Activated T-helper 1 cell treated with anti-CD3 and anti-CD28 coated beads, Interleukin-12 subunit alpha, Interleukin-12 subunit beta, Interleukin-2, Interleukin-4 antibody, amounts not matched to agents 30 ng/mL and 10 ng/mL and 1 ng/mL, durations not matched to agents 14 hours and 24 hours and 36 hours (primary cell): ENCODE measurements around the gene FAM118A. TPM values are rescaled to one million over a fixed set of nuclear protein-coding genes. Genes with fewer than 3 reads are reported as not detected.
"Not testable (repeated sequence)": the region's sequence is repeated elsewhere in the genome, so short reads cannot be mapped to it uniquely, and the experiment has no call there.

Source experiments
- DNase-seq: peaks from one replicate; pipeline ENCODE4 v3.0.0; 2021; ENCODE audit warnings: low spot score
- H3K27ac Mint-ChIP-seq: one replicate; pipeline ENCODE4 v1.8.0; 2021; ENCODE audit warnings: mild to moderate bottlenecking, mixed read lengths
- H3K27me3 Mint-ChIP-seq: one replicate; pipeline ENCODE4 v1.8.0; 2022; ENCODE audit warnings: mild to moderate bottlenecking, moderate library complexity, mixed read lengths; ENCODE audit not compliant: insufficient read depth
- H3K36me3 Mint-ChIP-seq: one replicate; pipeline ENCODE4 v1.8.0; 2021; ENCODE audit warnings: low read depth, mixed read lengths
- H3K4me1 Mint-ChIP-seq: one replicate; pipeline ENCODE4 v1.8.0; 2021; ENCODE audit warnings: low read depth, mixed read lengths
- H3K4me3 Mint-ChIP-seq: one replicate; pipeline ENCODE4 v1.8.0; 2021; ENCODE audit warnings: mild to moderate bottlenecking, moderate library complexity, mixed read lengths
- H3K9me3 Mint-ChIP-seq: one replicate; pipeline ENCODE4 v1.8.0; 2021; ENCODE audit warnings: mixed read lengths
- intact Hi-C: fragments of 100-400 bp; cut with micrococcal nuclease; formaldehyde crosslinking; loops from one replicate; pipeline ENCODE4 v1.15.1; 2024
- total RNA-seq: library from RNA; stranded (reverse); gene quantifications from 2 replicates; pipeline ENCODE4 v1.2.3, GENCODE V29; 2022

Gene FAM118A
- total RNA-seq, 1 donor from 2014 or later, result 30.7 TPM

DNA sequence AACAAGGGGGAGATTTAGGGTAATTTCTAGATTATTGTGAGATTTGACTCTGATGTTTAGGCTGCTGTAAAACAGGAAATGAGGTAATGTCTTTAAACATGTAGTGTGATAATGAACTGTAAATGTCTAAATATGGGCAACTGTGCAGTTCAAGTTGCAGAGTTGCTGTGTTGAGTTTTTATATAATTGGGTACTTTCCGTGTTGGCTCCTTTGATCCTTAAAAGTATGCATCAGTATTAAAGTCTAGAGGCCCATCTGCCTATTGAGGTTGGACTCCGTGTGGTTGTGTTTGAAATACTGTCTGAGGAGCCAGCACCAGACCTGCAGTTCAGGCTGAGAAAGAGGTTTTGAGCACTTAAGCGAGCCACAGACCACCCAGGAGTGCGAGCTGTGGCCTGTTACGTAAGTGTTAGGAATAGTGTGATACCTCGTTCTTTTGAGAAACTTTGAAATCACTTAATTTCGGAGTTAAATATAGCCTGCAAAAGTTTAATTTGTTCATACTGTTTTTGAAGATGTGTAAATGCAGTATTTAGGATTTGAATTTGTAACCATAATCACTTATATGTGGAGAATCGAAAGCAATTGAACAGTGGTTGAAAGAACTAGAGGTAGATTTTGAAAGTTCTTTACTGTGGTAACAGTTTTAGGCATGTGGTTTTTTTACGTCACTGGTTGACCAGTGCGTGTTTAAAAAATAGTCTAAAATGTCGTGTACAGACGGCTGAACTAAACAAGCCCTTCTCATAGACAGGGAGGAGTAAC is 9.0 kb downstream of the FAM118A start:
- H3K4me1 Mint-ChIP-seq, result peaks cover 74% of the 10 kb centered on the region
- H3K27me3 Mint-ChIP-seq, result no peaks in the 10 kb centered on the region
- H3K36me3 Mint-ChIP-seq, result peaks cover 19% of the 10 kb centered on the region
- peak overlapping the region; percentile 97 for H3K27ac Mint-ChIP-seq
- intact Hi-C loops, result loop anchor here (1.0 to 5.0 kb wide), 7 partner anchors 9 to 1356 kb away; partner anchors contain the start of genes FAM118A, RIBC2 and SMC1B
- H3K4me3 Mint-ChIP-seq, result peak overlapping the region; percentile 79
- peak; percentile 48 for DNase-seq
- H3K9me3 Mint-ChIP-seq, result no peaks in the 10 kb centered on the region

DNA sequence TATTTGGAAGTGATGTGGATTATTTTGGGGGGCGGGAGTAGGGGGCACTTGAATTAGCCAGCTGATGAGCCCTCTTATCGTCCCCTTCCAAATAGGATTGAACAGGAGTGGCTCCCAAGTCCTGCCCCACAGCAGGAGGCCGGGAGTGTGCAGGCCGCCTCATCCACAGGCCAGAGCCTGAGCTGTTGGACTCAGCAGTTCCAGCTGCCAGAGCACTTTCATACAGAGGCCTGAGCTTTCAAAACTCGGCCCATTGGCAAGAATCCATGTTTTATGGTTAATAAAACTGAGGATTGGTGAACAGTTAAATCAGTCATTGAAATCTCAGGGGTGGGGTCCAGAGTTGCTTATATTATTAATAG is 9.6 kb downstream of the FAM118A start:
- H3K36me3 Mint-ChIP-seq, result peaks cover 23% of the 10 kb centered on the region
- no peak for DNase-seq
- intact Hi-C loops, result loop anchor here (2.0 to 5.0 kb wide), 4 partner anchors 51 to 1355 kb away; no protein-coding TSS in a partner anchor

DNA sequence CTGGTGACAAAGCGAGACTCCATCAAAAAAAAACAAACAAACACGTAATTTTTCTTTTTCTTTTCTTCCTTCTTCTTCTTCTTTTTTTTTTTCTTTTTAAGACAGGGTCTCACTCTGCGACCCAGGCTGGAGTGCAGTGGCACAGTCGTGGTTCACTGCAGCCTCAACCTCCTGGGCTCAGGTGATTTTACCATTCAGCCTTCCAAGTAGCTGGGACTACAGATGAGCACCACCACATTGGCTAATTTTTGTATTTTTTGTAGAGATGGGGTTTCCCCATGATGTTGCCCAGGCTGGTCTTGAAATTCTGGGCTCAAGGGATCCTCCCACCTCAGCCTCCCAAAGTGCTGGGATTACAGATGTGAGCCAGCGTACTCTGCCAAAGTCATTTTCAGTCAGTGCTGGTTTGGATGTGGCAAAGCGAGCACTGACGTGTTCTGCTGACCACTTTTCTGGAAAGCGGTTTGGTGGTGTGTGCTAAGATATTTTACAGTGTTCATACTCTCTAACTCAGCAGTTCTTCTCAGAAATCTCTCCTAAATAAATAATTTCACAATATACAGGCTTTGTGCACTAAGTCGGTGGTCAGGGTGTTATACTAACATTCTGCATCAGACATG is 10.7 kb downstream of the FAM118A start:
- no peaks in the 10 kb centered on the region for H3K27me3 Mint-ChIP-seq
- peaks cover 28% of the 10 kb centered on the region for H3K36me3 Mint-ChIP-seq
- peak overlapping the region; percentile 79 for H3K4me3 Mint-ChIP-seq
- H3K4me1 Mint-ChIP-seq, result peaks cover 70% of the 10 kb centered on the region
- DNase-seq, result no peak
- H3K9me3 Mint-ChIP-seq, result no peaks in the 10 kb centered on the region
- peak overlapping the region; percentile 97 for H3K27ac Mint-ChIP-seq
- intact Hi-C loops, result no loop called here

More for the DNA sequence above, 9.6 kb downstream of the FAM118A start:
- Mint-ChIP-seq H3K9me3 (no peaks in the 10 kb centered on the region), H3K4me3 (peak overlapping the region; percentile 79), H3K27ac (peak overlapping the region; percentile 97), H3K4me1 (peaks cover 74% of the 10 kb centered on the region), H3K27me3 (no peaks in the 10 kb centered on the region)

DNA sequence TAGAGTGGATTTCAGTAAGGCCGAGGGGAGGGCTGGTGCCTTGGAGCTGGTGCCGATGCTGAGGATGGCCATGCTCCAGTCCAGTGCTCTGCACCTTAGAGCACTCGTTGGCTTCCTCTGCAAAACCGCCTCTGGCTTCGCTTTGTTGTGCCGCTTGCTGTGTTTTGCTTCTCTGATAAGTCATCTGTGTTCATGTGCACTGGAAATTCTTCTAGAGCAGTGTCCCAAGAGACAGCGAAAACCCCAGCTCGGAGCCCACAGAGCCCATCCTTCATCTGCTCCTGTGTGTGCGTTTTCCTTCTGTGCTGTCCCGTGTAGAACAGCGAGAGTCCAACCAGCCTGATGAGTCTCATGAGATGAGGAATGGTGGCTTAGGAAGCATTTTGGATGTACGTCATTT is 12.1 kb downstream of the FAM118A start:
- peaks cover 32% of the 10 kb centered on the region for H3K36me3 Mint-ChIP-seq
- no peaks in the 10 kb centered on the region for H3K9me3 Mint-ChIP-seq
- H3K4me1 Mint-ChIP-seq, result peaks cover 68% of the 10 kb centered on the region
- no peaks in the 10 kb centered on the region for H3K27me3 Mint-ChIP-seq
- peak overlapping the region; percentile 80 for H3K27ac Mint-ChIP-seq
- no peak for DNase-seq
- intact Hi-C loops, result no loop called here
- no peak overlapping the region for H3K4me3 Mint-ChIP-seq

DNA sequence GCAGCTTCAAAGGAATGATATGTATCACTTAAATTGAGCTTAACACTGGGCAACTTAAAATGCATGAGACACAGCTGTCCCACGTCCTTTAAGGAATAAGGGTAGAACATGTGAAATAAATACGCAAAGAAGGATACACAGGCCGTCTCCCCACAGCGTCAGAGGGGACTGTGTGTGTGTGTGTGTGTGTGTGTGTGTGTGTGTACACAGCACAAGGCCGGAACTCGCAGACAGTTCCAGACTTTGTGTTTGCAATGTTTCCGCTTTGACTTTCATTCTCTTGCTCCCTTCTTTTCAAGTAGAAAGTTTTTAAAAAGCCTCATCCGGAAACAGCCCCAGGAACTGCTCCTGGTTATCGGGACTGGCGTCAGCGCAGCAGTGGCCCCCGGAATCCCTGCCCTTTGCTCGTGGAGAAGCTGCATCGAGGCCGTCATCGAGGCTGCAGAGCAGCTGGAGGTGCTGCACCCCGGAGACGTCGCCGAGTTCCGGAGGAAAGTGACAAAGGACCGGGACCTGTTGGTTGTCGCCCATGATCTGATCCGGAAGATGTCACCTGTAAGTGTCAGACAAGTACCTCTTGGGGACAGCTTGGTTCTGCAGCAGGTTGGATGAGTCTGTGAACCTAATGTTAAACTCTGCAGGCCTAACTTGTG is 13.3 kb downstream of the FAM118A start:
- intact Hi-C loops, result no loop called here
- no peak overlapping the region for H3K27ac Mint-ChIP-seq
- H3K36me3 Mint-ChIP-seq, result peaks cover 38% of the 10 kb centered on the region
- no peak for DNase-seq
- no peaks in the 10 kb centered on the region for H3K9me3 Mint-ChIP-seq
- peaks cover 56% of the 10 kb centered on the region for H3K4me1 Mint-ChIP-seq
- no peak overlapping the region for H3K4me3 Mint-ChIP-seq
- H3K27me3 Mint-ChIP-seq, result no peaks in the 10 kb centered on the region

DNA sequence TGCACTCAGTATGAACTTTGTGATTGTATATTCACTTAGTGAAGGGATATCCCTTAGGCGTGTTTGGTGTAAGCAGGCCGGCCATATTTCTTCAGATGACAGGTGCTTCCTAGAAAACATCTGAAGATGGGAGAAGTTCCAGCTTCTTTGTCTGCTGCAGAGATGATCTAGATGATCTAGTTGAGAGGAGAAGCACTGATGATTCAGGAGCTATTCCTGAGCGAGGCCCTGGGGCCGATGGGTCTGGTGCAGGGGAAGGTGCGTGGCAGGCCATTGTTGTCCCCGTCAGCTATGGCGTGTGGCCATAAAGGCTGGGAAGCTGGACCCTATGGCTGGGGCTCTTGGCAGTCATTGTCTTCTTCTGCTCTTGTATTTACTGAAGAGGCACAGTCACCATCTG is 14.0 kb downstream of the FAM118A start:
- H3K27ac Mint-ChIP-seq, result no peak overlapping the region
- DNase-seq, result no peak
- intact Hi-C loops, result no loop called here
- H3K9me3 Mint-ChIP-seq, result no peaks in the 10 kb centered on the region
- H3K4me3 Mint-ChIP-seq, result no peak overlapping the region
- no peaks in the 10 kb centered on the region for H3K27me3 Mint-ChIP-seq
- H3K4me1 Mint-ChIP-seq, result peaks cover 49% of the 10 kb centered on the region
- H3K36me3 Mint-ChIP-seq, result peaks cover 38% of the 10 kb centered on the region

DNA sequence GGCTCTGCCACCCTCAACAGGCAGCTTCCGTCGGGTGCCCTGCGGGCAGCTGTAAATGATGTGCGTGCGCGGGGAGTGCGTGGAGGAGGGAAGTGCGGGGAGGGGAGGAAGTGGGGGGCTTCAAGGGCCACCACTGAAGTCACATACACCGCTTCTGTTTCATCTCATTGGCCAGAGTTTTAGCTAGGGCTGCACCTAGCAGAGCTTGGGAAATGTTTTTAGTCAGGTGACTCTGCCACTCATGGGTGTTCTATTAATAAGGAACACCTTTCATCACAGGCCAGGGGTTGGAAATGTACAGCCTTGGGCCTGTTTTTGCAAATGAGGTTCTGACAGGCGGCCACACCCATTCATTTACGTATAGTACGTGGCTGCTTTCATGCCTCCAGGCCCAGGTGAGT is 14.6 kb downstream of the FAM118A start:
- Mint-ChIP-seq H3K27me3 (no peaks in the 10 kb centered on the region), H3K4me1 (peaks cover 45% of the 10 kb centered on the region), H3K27ac (no peak overlapping the region), H3K4me3 (no peak overlapping the region), H3K9me3 (no peaks in the 10 kb centered on the region), H3K36me3 (peaks cover 41% of the 10 kb centered on the region)
- DNase-seq, result no peak
- intact Hi-C loops, result no loop called here

DNA sequence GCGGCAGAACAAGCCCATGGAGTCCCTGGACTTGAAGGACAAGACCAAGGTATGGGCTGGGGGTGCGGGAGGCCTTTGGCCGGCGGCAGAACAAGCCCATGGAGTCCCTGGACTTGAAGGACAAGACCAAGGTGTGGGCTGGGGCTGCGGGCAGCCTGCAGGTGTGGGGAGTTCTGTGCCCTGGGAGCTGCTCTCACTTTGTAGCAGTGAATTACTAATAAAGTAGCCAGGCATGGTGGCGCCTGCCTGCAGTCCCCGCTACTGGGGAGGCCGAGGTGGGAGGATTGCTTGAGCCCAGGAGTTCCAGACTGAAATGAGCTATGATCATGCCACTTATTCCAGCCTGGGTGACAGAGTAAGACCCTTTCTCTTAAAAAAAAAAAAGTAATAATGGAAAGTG is 18.5 kb downstream of the FAM118A start:
- H3K9me3 Mint-ChIP-seq, H3K4me3 Mint-ChIP-seq, H3K27me3 Mint-ChIP-seq, intact Hi-C loops, DNase-seq: not testable (repeated sequence)
- peak overlapping the region; percentile 34 for H3K27ac Mint-ChIP-seq
- H3K4me1 Mint-ChIP-seq, result peaks cover 21% of the 10 kb centered on the region
- H3K36me3 Mint-ChIP-seq, result peaks cover 48% of the 10 kb centered on the region

DNA sequence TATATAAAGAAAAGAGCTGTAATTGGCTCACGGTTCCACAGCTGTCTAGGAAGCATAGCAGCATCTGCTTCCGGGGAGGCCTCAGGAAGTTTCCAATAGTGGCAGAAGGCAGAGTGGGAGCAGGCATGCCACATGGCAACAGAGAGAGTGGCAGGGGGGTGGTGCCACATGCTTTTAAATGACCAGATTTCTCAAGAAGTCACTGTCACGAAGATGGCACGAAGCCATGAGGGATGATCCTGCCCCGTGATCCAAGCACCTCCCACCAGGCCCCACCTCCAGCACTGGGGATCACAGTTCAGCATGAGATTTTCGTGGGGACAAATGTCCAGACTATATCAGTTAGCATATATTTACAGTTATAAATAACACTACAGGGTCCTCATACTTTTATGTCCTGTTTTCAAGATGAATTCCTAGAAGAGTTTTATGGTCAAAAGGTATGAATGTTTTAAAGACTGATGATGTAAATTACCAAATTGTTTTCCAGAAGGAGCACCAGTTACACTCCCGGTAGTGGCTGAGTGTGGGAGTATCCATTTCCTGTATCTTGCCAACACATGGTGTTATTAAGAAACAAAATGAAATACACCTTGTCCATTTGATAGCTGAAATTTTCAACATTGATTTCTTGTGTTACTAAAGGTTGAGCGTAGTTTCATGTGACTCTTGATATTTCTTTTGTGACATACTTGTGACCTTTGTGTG is 19.2 kb downstream of the FAM118A start:
- H3K36me3 Mint-ChIP-seq, result peaks cover 41% of the 10 kb centered on the region
- H3K4me1 Mint-ChIP-seq, result peaks cover 15% of the 10 kb centered on the region
- intact Hi-C loops, result no loop called here
- H3K9me3 Mint-ChIP-seq, result no peaks in the 10 kb centered on the region
- no peaks in the 10 kb centered on the region for H3K27me3 Mint-ChIP-seq
- no peak for DNase-seq
- peak overlapping the region; percentile 19 for H3K27ac Mint-ChIP-seq
- no peak overlapping the region for H3K4me3 Mint-ChIP-seq

DNA sequence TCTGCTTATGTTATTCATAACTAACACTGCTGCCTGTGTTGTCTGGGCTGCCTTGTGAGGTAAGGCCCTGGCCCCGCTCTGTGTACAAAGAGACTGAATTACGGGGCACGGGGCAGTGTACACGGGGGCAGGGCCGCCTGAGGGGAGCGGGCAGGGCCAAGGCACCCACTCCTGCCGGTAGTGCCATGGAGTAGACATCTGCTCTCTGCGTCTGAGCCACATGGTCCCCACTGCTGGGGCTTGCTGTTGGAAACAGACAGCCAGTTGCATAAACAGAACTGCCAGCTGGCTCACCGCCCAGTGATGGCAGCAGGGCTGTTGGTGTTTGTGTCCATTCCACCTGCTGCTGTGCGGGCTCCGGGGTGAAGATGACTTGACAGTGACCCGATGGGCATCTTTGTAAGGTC is 19.8 kb downstream of the FAM118A start:
- Mint-ChIP-seq H3K9me3 (no peaks in the 10 kb centered on the region), H3K4me3 (no peak overlapping the region), H3K27ac (peak overlapping the region; percentile 19), H3K27me3 (no peaks in the 10 kb centered on the region), H3K36me3 (peaks cover 45% of the 10 kb centered on the region), H3K4me1 (peaks cover 19% of the 10 kb centered on the region)
- intact Hi-C loops, result no loop called here
- no peak for DNase-seq

DNA sequence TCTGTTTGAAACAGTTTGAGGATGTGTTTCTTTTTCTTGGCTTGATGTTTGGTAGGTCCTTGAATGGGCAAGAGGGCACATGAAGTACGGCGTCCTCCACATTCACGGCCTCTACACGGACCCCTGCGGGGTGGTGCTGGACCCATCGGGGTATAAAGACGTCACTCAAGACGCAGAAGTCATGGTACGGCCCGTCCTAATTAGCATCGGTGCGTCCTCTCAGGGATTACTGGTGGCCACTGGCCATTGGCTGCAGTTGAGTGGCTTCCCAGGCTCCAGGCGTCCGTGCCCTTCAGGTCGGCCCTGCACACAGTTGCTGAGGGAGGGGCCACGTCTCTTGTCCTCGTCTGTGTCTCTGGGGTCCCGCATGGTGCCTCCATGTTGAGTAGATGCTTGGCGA is 20.8 kb downstream of the FAM118A start:
- DNase-seq, result no peak
- no peak overlapping the region for H3K4me3 Mint-ChIP-seq
- peaks cover 15% of the 10 kb centered on the region for H3K4me1 Mint-ChIP-seq
- H3K27ac Mint-ChIP-seq, result no peak overlapping the region
- H3K9me3 Mint-ChIP-seq, result no peaks in the 10 kb centered on the region
- H3K36me3 Mint-ChIP-seq, result peaks cover 44% of the 10 kb centered on the region
- H3K27me3 Mint-ChIP-seq, result no peaks in the 10 kb centered on the region
- intact Hi-C loops, result no loop called here

DNA sequence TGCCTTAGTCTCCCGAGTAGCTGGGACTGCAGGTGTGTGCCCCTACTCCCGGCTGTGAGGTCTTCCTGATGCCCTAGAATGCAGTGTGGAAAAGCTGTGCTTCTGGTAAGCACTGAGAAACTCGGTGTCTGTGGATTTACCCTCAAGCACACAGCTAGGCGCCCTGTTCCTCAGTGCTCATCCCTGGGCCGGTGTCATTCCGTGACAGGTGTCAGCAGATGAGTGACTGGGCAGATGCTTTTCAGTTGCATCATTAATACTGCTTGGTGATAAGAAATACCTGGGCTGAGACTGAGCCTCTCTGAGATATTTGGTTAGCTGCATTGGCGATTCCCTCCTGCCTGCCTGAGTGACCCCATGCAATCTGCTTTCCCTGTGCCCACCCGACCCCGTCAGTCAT is 21.8 kb downstream of the FAM118A start:
- H3K27me3 Mint-ChIP-seq, result no peaks in the 10 kb centered on the region
- H3K4me1 Mint-ChIP-seq, result peaks cover 14% of the 10 kb centered on the region
- H3K27ac Mint-ChIP-seq, result no peak overlapping the region
- no peak for DNase-seq
- peaks cover 45% of the 10 kb centered on the region for H3K36me3 Mint-ChIP-seq
- intact Hi-C loops, result no loop called here
- H3K9me3 Mint-ChIP-seq, result no peaks in the 10 kb centered on the region
- no peak overlapping the region for H3K4me3 Mint-ChIP-seq
